Activated naive CD8-positive, alpha-beta T cell treated with anti-CD3 and anti-CD28 coated beads, Interleukin-2, amount 50 U/mL, for 16 hours (primary cell): ENCODE measurements around the gene FABP3.

ENCODE experiments used
- DNase-seq: peaks from one replicate; pipeline ENCODE4 v3.0.0-alpha.2; 2020; ENCODE audit warnings: low read depth, low spot score

Gene FABP3

DNA sequence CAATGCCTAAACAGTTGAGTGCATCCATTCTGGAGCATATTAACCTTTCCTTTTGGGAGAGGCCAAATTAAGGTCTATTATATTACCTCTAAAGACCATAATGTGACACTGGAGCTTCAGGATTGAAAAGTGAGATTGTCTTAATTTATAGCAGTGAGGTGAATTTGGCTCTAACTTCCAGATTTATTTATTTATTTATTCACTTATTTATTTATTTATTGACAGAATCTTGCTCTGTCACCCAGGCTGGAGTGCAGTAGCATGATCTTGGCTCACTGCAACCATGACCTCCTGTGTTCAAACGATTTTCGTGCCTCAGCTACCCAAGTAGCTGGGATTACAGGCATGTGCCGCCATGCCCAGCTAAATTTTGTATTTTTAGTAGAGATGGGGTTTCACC, 57.0 kb downstream of the FABP3 start:
- DNase-seq, result no peak
